HepG2 (cell line): ENCODE data around the gene SYVN1. TPM values are rescaled to one million over a fixed set of nuclear protein-coding genes. Genes with fewer than 3 reads are reported as not detected.

Experiments used
- ATAC-seq: fragments of 200-7000 bp; cut with Tn5 transposase; 3 replicates; pipeline ENCODE4 v1.9.1; 2020; ENCODE audit warnings: mild to moderate bottlenecking, moderate library complexity
- BruUV-seq: library from RNA; stranded (reverse); fragments of 400-500 nt; replicated peaks from 2 replicates; lab custom pipeline; 2021; lab: Mats Ljungman, UMichigan
- CTCF ChIA-PET: fragments of 300-600 bp; formaldehyde crosslinking; extraction: SDS; loops from one replicate; lab custom pipeline; 2021; ENCODE audit warnings: low total read pairs, inconsistent platforms, low intra/inter-chr PET ratio; lab: Yijun Ruan, JAX
- POLR2A ChIA-PET: fragments of 350-600 bp; sonication (Branson Sonifier 250); formaldehyde crosslinking; loops from one replicate; lab custom pipeline; 2020; ENCODE audit warnings: antibody characterized with exemption, inconsistent platforms; lab: Yijun Ruan, JAX
- DNase-seq: peaks from one replicate; pipeline ENCODE4 v3.0.0-alpha.2; 2015; ENCODE audit warnings: low spot score
- FAIRE-seq: peaks from 3 replicates; lab custom pipeline; 2011; peaks lifted over from hg19 to GRCh38; lab: Jason Lieb, UNC
- H2AFZ ChIP-seq: one replicate; pipeline ENCODE4 v1.6.1; 2011; ENCODE audit warnings: low read length, inconsistent platforms
- H3K27ac ChIP-seq: fragments of 300-600 bp; 3 replicates; pipeline ENCODE4 v1.8.0; 2011; ENCODE audit warnings: mixed run types, mild to moderate bottlenecking, mixed read lengths, low read length, inconsistent platforms; ENCODE audit not compliant: insufficient read depth; ENCODE audit errors: extremely low read length
- H3K27me3 ChIP-seq, 2 experiments: fragments of 200-600 bp in 1 of 2; 2 replicates in 1 of 2; 3 replicates in 1 of 2; pipeline versions ENCODE4 v1.6.0 to v1.8.0; 2011; ENCODE audit warnings: low read length in 2 of 2, mild to moderate bottlenecking in 2 of 2, moderate library complexity in 2 of 2, inconsistent platforms in 1 of 2; ENCODE audit not compliant: insufficient read depth in 2 of 2, control insufficient read depth in 1 of 2
- H3K36me3 ChIP-seq, 2 experiments: fragments of 200-600 bp in 1 of 2; replicated peaks in 1 of 2; 2 replicates in 1 of 2; 3 replicates in 1 of 2; pipeline versions ENCODE4 v1.5.1 to v1.8.0; 2011; ENCODE audit warnings: low read length in 2 of 2, inconsistent platforms in 1 of 2; ENCODE audit not compliant: insufficient read depth in 2 of 2, control insufficient read depth in 1 of 2
- H3K4me1 ChIP-seq: 2 replicates; pipeline ENCODE4 v1.5.1; 2012; ENCODE audit warnings: low read length, inconsistent platforms; ENCODE audit not compliant: insufficient read depth
- H3K4me2 ChIP-seq: 2 replicates; pipeline ENCODE4 v1.6.0; 2011; ENCODE audit warnings: low read depth, low read length, inconsistent platforms
- H3K4me3 ChIP-seq, 3 experiments: fragments of 200-600 bp in 1 of 3; sonication (generic), shearing (Covaris generic) in 1 of 3; replicated peaks in 1 of 3; 2 replicates each; pipeline ENCODE4 v1.5.1; 2011 to 2016; ENCODE audit warnings: low read length in 3 of 3, inconsistent platforms in 2 of 3, low read depth in 2 of 3, mild to moderate bottlenecking in 2 of 3, control low read depth in 1 of 3, mixed read lengths in 1 of 3; ENCODE audit not compliant: insufficient read depth in 1 of 3
- H3K79me2 ChIP-seq: one replicate; pipeline ENCODE4 v1.6.1; 2011; ENCODE audit warnings: low read length, inconsistent platforms; ENCODE audit not compliant: insufficient read depth
- H3K9ac ChIP-seq: 2 replicates; pipeline ENCODE4 v1.6.0; 2011; ENCODE audit warnings: mild to moderate bottlenecking, low read depth, low read length, inconsistent platforms; ENCODE audit not compliant: insufficient read depth
- H3K9me3 ChIP-seq: 2 replicates; pipeline ENCODE4 v1.5.1; 2012; ENCODE audit warnings: mild to moderate bottlenecking, low read length
- H4K20me1 ChIP-seq: 2 replicates; pipeline ENCODE4 v1.6.0; 2011; ENCODE audit warnings: inconsistent platforms, mild to moderate bottlenecking, low read length, moderate library complexity; ENCODE audit not compliant: insufficient read depth
- KLF11 ChIP-seq: IDR thresholded peaks from 2 replicates; pipeline ENCODE4 v1.6.1; 2016; ENCODE audit warnings: missing compliant biosample characterization
- MLXIP ChIP-seq: sonication (generic); formaldehyde crosslinking; IDR thresholded peaks from 2 replicates; pipeline ENCODE4 v1.9.0; 2021; ENCODE audit warnings: missing genetic modification reagents, borderline replicate concordance
- NAIF1 ChIP-seq: sonication (generic); formaldehyde crosslinking; IDR thresholded peaks from 2 replicates; pipeline ENCODE4 v1.5.0; 2020; ENCODE audit warnings: mild to moderate bottlenecking, missing genetic modification reagents, borderline replicate concordance
- RBFOX2 ChIP-seq: fragments of 200-400 bp; formaldehyde crosslinking; IDR thresholded peaks from 2 replicates; pipeline ENCODE4 v1.6.1; 2017; ENCODE audit warnings: low read depth, mild to moderate bottlenecking, low read length
- RBM22 ChIP-seq: fragments of 200-400 bp; formaldehyde crosslinking; optimal IDR thresholded peaks from 2 replicates; pipeline ENCODE3; 2017; ENCODE audit warnings: mild to moderate bottlenecking, low read length, moderate library complexity
- SIX1 ChIP-seq: sonication (generic); formaldehyde crosslinking; IDR thresholded peaks from 2 replicates; pipeline ENCODE4 v1.4.0; 2020; ENCODE audit warnings: missing genetic modification reagents, borderline replicate concordance
- SP140L ChIP-seq: sonication (generic); formaldehyde crosslinking; IDR thresholded peaks from 2 replicates; pipeline ENCODE4 v1.4.0; 2020; ENCODE audit warnings: missing genetic modification reagents, borderline replicate concordance
- SP5 ChIP-seq: IDR thresholded peaks from 2 replicates; pipeline ENCODE4 v1.6.1; 2016; ENCODE audit warnings: low read depth, borderline replicate concordance
- ZBTB26 ChIP-seq: IDR thresholded peaks from 2 replicates; pipeline ENCODE4 v1.6.1; 2016; ENCODE audit warnings: missing compliant biosample characterization, missing genetic modification reagents, borderline replicate concordance
- ZFP62 ChIP-seq: sonication (generic); formaldehyde crosslinking; IDR thresholded peaks from 2 replicates; pipeline ENCODE4 v1.4.0; 2020; ENCODE audit warnings: missing genetic modification reagents
- ZNF205 ChIP-seq: IDR thresholded peaks from 2 replicates; pipeline ENCODE4 v1.6.1; 2018; ENCODE audit warnings: missing biosample characterization, missing genetic modification reagents
- ZNF556 ChIP-seq: sonication (generic); formaldehyde crosslinking; IDR thresholded peaks from 2 replicates; pipeline ENCODE4 v1.4.0; 2020; ENCODE audit warnings: mild to moderate bottlenecking, missing genetic modification reagents, borderline replicate concordance
- ZNF773 ChIP-seq: sonication (generic); formaldehyde crosslinking; IDR thresholded peaks from 2 replicates; pipeline ENCODE4 v1.4.0; 2020; ENCODE audit warnings: missing genetic modification reagents, borderline replicate concordance
- ZSCAN20 ChIP-seq: sonication (generic); formaldehyde crosslinking; IDR thresholded peaks from 2 replicates; pipeline ENCODE4 v1.4.0; 2020; ENCODE audit warnings: missing genetic modification reagents, mild to moderate bottlenecking, borderline replicate concordance
- WGBS: methylation state at CpG from one replicate; pipeline ENCODE4 v1.1.6; 2017; ENCODE audit warnings: low lambda C conversion rate; 5-methylcytosine and 5-hydroxymethylcytosine counted together
- in situ Hi-C: cut with HindIII; loops from 2 replicates; pipeline ENCODE4 v1.10.0; 2017; ENCODE audit warnings: low pct_unique_long_range_greater_than_20kb; ENCODE audit not compliant: extremely low pct_ligation_motif_present
- intact Hi-C: fragments of 100-400 bp; cut with micrococcal nuclease; formaldehyde crosslinking; loops from one replicate; pipeline ENCODE4 v1.10.0; 2022; ENCODE audit not compliant: unreplicated experiment
- polyA plus RNA-seq, 8 experiments: library from polyadenylated mRNA; depleted of rRNA in 3 of 8; stranded (reverse) in 7 of 8; unstranded in 1 of 8; fragments of >200 nt; fragmentation: Illumina TruSeq in 4 of 8; extraction: Trizol in 4 of 8; gene quantifications; 2 replicates each; pipeline versions ENCODE4 v1.2.1 to v1.2.3, GENCODE V29; 2011 to 2016; ENCODE audit warnings: low read depth in 4 of 8, missing spikeins in 1 of 8, mixed read lengths in 1 of 8; ENCODE audit not compliant: insufficient read depth in 1 of 8
- total RNA-seq, 5 experiments: library from RNA; depleted of rRNA; stranded (reverse); fragments of >200 nt; fragmentation: Illumina TruSeq; extraction: Trizol; gene quantifications; 2 replicates each; pipeline ENCODE4 v1.2.3, GENCODE V29; 2016; ENCODE audit warnings: low read depth in 1 of 5
- TF ChIP-seq, protein P1 (sequence below): sonication (generic); formaldehyde crosslinking; IDR thresholded peaks from 2 replicates; pipeline ENCODE4 v1.4.0; 2020; ENCODE audit warnings: low read depth, mild to moderate bottlenecking, missing genetic modification reagents

The SYVN1 gene
- total and polyA plus RNA-seq, 2 of the 13 experiments (the other 11 are each of a cell fraction or from before 2014, with no cell fraction given) = 10.3 to 22.5 TPM

- intact Hi-C loops = no loop called here
- DNase-seq = no peak
- H3K9ac ChIP-seq = no peak overlapping the region
- H3K4me2 ChIP-seq = no peak overlapping the region
- H3K27me3 ChIP-seq = no peaks in the 10 kb centered on the region
- TF ChIP-seq SIX1 (CRISPR knock-in tag) (no peak), ZBTB26 (CRISPR knock-in tag) (no peak), ZNF205 (CRISPR knock-in tag) (no peak), ZFP62 (CRISPR knock-in tag) (no peak), RBM22 (no peak), ZSCAN20 (CRISPR knock-in tag) (no peak)
- TF ChIP-seq, all 625 proteins: peak for 0
- CTCF ChIA-PET = no interaction called here
- H2AFZ ChIP-seq = no peak overlapping the region
- H3K4me3 ChIP-seq = no peak overlapping the region
- peaks cover 17% of the 10 kb centered on the region for H3K4me1 ChIP-seq
- POLR2A ChIA-PET = interaction anchor here (1.8 kb wide), 1 partner anchor 22 kb away, joined by 8 read pairs; no protein-coding TSS in a partner anchor
- H3K36me3 ChIP-seq = no peaks in the 10 kb centered on the region
- no peaks in the 10 kb centered on the region for H4K20me1 ChIP-seq
- ATAC-seq (no peak), FAIRE-seq (no peak)
- H3K79me2 ChIP-seq = no peaks in the 10 kb centered on the region
- H3K9me3 ChIP-seq = no peaks in the 10 kb centered on the region
- no TSS peak for BruUV-seq
- 20% methylated on average over 1 of the region's 3 CpGs for WGBS
- no peak overlapping the region for H3K27ac ChIP-seq
- in situ Hi-C loops = no loop called here
Measured at GRCh38 chr11:65156926-65157325, 22.6 kb upstream of the SYVN1 start.

- no peak overlapping the region for H2AFZ ChIP-seq
- ChIA-PET CTCF (no interaction called here), POLR2A (interaction anchor here (1.8 kb wide), 1 partner anchor 21 kb away, joined by 8 read pairs; no protein-coding TSS in a partner anchor)
- no peak for ATAC-seq
- H4K20me1 ChIP-seq = no peaks in the 10 kb centered on the region
- H3K79me2 ChIP-seq = no peaks in the 10 kb centered on the region
- WGBS = 85% methylated on average over 3 of the region's 3 CpGs
- no peak for DNase-seq
- intact Hi-C loops = no loop called here
- H3K4me3 ChIP-seq = no peak overlapping the region
- no peak overlapping the region for H3K9ac ChIP-seq
- no peak overlapping the region for H3K27ac ChIP-seq
- H3K4me1 ChIP-seq = peaks cover 22% of the 10 kb centered on the region
- in situ Hi-C loops = no loop called here
- no peak for FAIRE-seq
- no peaks in the 10 kb centered on the region for H3K36me3 ChIP-seq
- H3K4me2 ChIP-seq = no peak overlapping the region
- BruUV-seq = no TSS peak
- H3K27me3 ChIP-seq = no peaks in the 10 kb centered on the region
- no peaks in the 10 kb centered on the region for H3K9me3 ChIP-seq
- TF ChIP-seq SP5 (CRISPR knock-in tag) (no peak), MLXIP (CRISPR knock-in tag) (no peak), KLF11 (CRISPR knock-in tag) (no peak), ZNF773 (no peak), ZNF556 (CRISPR knock-in tag) (no peak), NAIF1 (no peak), RBFOX2 (no peak), SP140L (no peak)
- TF ChIP-seq, protein P1, sequence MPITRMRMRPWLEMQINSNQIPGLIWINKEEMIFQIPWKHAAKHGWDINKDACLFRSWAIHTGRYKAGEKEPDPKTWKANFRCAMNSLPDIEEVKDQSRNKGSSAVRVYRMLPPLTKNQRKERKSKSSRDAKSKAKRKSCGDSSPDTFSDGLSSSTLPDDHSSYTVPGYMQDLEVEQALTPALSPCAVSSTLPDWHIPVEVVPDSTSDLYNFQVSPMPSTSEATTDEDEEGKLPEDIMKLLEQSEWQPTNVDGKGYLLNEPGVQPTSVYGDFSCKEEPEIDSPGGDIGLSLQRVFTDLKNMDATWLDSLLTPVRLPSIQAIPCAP = no peak
Measured at GRCh38 chr11:65156256-65156655, 21.9 kb upstream of the SYVN1 start.
